GM12874 (cell line): Measurements from ENCODE around the gene IL23R.

Experiments
- TF ChIP-seq, protein P1 (sequence below): IDR thresholded peaks from 2 replicates; pipeline ENCODE4 v1.5.1; 2011; ENCODE audit warnings: low read depth, mild to moderate bottlenecking, control low read depth, low read length, moderate library complexity; ENCODE audit not compliant: insufficient read depth

Gene IL23R

DNA sequence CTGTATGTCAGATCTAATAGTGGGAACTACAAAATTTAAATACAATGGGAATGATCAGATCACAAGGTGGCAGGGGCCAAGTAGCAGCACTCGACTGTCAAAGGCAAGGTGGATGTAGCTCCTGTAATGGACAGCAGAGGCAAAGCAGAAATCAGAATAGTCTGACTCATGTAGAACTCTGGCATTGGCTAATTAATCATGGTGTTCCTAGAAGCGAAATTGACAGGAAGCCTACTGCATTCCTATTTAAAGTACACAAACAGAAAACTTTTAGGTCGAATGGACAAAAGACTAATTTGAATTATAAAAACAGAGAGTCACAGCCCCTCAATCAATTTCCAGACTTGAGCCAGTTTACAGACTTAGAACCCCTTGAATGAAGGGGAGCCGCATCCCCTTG is 124.0 kb downstream of the IL23R start:
- TF ChIP-seq, protein P1, sequence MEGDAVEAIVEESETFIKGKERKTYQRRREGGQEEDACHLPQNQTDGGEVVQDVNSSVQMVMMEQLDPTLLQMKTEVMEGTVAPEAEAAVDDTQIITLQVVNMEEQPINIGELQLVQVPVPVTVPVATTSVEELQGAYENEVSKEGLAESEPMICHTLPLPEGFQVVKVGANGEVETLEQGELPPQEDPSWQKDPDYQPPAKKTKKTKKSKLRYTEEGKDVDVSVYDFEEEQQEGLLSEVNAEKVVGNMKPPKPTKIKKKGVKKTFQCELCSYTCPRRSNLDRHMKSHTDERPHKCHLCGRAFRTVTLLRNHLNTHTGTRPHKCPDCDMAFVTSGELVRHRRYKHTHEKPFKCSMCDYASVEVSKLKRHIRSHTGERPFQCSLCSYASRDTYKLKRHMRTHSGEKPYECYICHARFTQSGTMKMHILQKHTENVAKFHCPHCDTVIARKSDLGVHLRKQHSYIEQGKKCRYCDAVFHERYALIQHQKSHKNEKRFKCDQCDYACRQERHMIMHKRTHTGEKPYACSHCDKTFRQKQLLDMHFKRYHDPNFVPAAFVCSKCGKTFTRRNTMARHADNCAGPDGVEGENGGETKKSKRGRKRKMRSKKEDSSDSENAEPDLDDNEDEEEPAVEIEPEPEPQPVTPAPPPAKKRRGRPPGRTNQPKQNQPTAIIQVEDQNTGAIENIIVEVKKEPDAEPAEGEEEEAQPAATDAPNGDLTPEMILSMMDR, result no peak

DNA sequence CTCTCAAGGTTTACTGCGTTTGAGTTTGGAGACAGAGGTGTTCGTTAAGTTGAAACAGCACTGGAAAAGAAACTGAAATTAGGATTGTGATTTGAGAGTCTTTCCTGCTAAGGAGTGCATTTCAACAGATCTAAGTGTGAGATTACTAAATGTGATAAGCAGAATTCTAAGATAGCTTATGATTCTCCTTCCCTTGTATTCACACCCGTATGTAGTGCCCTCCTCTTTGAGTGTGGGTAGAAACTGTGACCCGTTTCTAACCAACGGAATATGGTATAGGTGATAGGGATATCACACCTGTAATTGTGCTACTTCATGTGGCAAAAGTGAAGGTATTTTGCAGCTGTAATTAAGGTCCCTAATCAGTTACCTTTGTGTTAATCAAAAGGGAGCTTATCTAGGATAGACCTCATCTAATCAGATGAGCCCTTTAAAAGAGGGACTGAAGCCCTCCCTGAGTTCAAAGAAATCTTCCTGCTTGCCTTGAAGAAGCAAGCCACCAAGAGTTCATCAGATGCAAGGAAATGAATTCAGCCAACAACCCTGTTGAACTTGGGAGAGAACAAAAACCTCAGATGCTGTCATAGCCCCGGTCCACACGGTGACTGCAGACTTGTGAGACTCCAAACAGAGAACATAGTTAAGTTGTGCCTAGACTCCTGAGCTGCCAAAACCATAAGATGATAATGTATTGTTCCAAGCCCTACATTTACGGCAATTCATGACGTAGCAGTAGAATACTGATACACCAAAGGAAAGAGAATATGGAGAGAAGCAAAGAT is 128.8 kb downstream of the IL23R start:
- TF ChIP-seq, protein P1, result no peak

GRCh38 chr1:67298762-67299161 is 132.5 kb downstream of the IL23R start:
- TF ChIP-seq, protein P1, result 0 out of 2 replicates have a peak, but pooled peaks have one; percentile 1

DNA sequence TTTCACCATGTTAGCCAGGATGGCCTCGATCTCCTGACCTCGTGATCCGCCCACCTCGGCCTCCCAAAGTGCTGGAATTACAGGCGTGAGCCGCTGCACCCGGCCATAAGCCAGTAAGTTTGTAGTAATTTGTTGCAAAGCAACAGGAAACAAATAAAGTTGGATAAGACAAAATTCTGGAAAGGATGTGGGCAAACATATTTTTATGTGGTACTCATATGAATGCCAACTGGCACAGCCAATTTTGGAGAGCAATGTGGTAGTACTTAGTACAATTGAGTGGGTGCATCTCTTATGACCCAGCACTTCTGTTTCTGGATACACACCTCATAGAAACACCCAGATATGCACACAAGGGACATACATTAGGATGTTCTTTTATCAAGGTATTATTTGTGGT is 133.0 kb downstream of the IL23R start:
- TF ChIP-seq, protein P1, result no peak

- TF ChIP-seq, protein P1, result no peak
These were observed 134.3 kb downstream of the IL23R start for GRCh38 chr1:67300561-67300960.

DNA sequence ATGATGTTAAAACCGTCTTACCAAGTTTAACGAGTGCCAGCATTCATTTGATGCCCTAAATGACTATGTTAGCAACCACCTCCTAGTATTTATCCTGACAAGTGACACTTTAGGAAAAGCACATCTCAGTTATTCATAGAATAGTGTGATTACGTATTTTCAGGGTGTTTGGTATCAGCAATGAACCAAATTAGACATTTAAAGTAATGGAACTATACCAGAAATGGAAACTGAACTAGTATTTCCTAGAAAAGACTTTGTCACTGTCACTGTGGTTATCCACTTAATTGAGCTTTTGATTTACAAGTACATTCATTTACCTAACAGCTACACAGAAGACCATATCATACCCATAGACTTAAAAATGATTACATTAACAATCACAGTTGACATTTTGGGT is 137.8 kb downstream of the IL23R start:
- TF ChIP-seq, protein P1, result no peak

DNA sequence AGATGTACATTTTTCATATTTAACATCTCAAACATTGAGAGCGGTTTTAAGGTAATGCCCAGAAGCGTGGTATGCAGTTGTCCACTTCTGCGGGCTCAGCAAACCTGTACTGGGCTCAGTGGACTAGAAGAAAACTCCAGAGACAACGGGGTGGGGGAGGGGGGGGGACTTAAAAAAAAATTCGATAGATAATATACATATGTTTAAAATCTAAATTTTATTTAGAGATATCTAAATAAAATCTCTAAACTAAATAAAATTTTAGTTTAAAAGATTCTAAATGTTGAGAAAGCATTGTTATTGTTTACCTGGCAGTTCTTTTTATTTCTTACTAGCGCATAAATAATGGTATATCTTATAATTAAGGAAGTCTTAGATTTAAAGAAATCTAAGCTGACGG is 140.3 kb downstream of the IL23R start:
- TF ChIP-seq, protein P1, result no peak
